ENCODE measurements around the gene CPB2. TPM values are rescaled to one million over a fixed set of nuclear protein-coding genes. Genes with fewer than 3 reads are reported as not detected.

The CPB2 gene
- total RNA-seq, 4 donors from 2014 or later = not detected

DNA sequence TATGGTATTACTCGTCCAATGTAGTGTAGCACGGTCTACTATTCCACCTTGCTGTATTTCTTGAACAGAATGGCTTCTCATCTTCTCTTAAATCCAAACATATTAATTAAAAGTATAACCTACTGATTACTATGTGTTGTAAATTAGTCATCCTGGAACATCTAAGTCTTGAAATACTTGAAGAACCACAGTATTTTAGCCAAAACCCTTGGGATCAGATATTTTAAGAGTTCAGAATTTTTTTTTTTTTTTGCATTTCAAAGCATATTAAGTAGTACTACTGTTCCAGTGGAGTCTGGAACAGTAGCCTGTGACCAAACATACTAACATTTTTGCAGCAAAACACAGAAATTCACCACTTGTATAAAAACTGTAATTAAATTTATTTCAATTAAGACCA is 82.4 kb downstream of the CPB2 start:
- in situ Hi-C loops (cut with MboI; ENCODE audit: low pct_ligation_motif_present in 1 of 4, low pct_unique_long_range_greater_than_20kb in 1 of 4, low sequenced_read_pairs in 3 of 4) (no loop called here), intact Hi-C loops (cut with DNase I; ENCODE audit: low total_unique reads) (no loop called here)
- H3K36me3 ChIP-seq = peaks cover 0 to 27% (median 6%) of the 10 kb centered on the region in 4 donors
- H3K27me3 ChIP-seq = no peaks in the 10 kb centered on the region
- H3K9me3 ChIP-seq = no peaks in the 10 kb centered on the region
- DNase-seq = no peak
- no peak for TF ChIP-seq EP300 (IDR thresholded peaks at IDR 0.05; ENCODE audit: low read depth)
- TF ChIP-seq, protein P1, sequence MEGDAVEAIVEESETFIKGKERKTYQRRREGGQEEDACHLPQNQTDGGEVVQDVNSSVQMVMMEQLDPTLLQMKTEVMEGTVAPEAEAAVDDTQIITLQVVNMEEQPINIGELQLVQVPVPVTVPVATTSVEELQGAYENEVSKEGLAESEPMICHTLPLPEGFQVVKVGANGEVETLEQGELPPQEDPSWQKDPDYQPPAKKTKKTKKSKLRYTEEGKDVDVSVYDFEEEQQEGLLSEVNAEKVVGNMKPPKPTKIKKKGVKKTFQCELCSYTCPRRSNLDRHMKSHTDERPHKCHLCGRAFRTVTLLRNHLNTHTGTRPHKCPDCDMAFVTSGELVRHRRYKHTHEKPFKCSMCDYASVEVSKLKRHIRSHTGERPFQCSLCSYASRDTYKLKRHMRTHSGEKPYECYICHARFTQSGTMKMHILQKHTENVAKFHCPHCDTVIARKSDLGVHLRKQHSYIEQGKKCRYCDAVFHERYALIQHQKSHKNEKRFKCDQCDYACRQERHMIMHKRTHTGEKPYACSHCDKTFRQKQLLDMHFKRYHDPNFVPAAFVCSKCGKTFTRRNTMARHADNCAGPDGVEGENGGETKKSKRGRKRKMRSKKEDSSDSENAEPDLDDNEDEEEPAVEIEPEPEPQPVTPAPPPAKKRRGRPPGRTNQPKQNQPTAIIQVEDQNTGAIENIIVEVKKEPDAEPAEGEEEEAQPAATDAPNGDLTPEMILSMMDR (IDR thresholded peaks at IDR 0.05) = no peak
- no peak for TF ChIP-seq POLR2AphosphoS5 (IDR thresholded peaks at IDR 0.05)
- TF ChIP-seq POLR2A (IDR thresholded peaks at IDR 0.05) = no peak
- no peaks in the 10 kb centered on the region for H3K4me1 ChIP-seq
- H3K4me3 ChIP-seq = no peak overlapping the region
- 94 to 95% methylated on average over 2 of the region's 2 CpGs for WGBS, 2 donors (ENCODE audit: low coverage in 1 of 2)
- no peak overlapping the region for H3K27ac ChIP-seq

DNA sequence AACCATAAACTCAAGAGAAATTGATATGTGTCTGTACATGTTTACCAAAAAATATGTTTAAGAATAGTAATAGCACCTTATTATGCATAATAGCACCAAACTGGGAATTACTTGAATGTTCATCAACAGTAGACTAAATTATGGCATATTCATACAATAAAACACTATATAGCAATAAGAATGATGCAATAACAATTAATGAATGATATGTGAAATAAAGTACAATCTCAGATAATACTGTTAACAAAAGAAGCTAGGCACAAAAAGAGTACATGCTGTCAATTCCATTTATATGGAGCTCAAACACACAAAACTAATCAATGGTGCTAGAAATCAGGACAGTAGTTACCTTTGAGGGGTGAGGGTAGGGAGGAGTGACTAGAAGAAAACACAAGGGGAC is 88.6 kb downstream of the CPB2 start:
- in situ Hi-C loops (cut with MboI; ENCODE audit: low pct_ligation_motif_present in 1 of 4, low pct_unique_long_range_greater_than_20kb in 1 of 4, low sequenced_read_pairs in 3 of 4) = no loop called here
- TF ChIP-seq POLR2A (IDR thresholded peaks at IDR 0.05) (no peak), POLR2AphosphoS5 (IDR thresholded peaks at IDR 0.05) (no peak), EP300 (IDR thresholded peaks at IDR 0.05; ENCODE audit: low read depth) (no peak)
- TF ChIP-seq, protein P1 (IDR thresholded peaks at IDR 0.05) = no peak
- intact Hi-C loops (cut with DNase I; ENCODE audit: low total_unique reads) = no loop called here
- no peak overlapping the region for H3K27ac ChIP-seq
- H3K4me1 ChIP-seq = no peaks in the 10 kb centered on the region
- H3K9me3 ChIP-seq = no peaks in the 10 kb centered on the region
- peaks cover 0 to 37% (median 13%) of the 10 kb centered on the region in 4 donors for H3K36me3 ChIP-seq
- no peak overlapping the region for H3K4me3 ChIP-seq
- H3K27me3 ChIP-seq = no peaks in the 10 kb centered on the region
- no peak for DNase-seq

DNA sequence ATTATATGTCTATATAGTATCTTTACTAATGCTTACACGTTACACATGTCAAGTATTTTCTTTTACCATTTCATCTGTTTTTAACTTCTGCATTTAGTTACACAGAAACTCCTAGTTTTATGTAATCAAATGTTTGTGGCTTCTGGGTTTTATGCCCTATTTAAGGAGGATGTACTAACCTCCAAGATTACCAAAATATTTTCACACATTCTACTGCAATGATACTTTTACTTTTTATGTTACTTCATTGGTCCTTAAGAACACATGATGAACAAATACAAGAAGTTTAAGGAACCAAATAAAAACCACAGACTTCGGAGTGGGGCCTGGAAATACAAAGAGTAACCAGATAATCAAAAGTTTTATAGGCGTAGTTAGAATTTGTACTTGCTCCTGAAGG is 89.5 kb downstream of the CPB2 start:
- H3K9me3 ChIP-seq = no peaks in the 10 kb centered on the region
- 82 to 89% methylated on average over 3 of the region's 3 CpGs for WGBS, 2 donors (ENCODE audit: low coverage in 1 of 2)
- in situ Hi-C loops (cut with MboI; ENCODE audit: low pct_ligation_motif_present in 1 of 4, low pct_unique_long_range_greater_than_20kb in 1 of 4, low sequenced_read_pairs in 3 of 4) = no loop called here
- no peak overlapping the region for H3K27ac ChIP-seq
- H3K36me3 ChIP-seq = peaks cover 0 to 45% (median 16%) of the 10 kb centered on the region in 4 donors
- no peak for TF ChIP-seq EP300 (IDR thresholded peaks at IDR 0.05; ENCODE audit: low read depth)
- TF ChIP-seq, protein P1 (IDR thresholded peaks at IDR 0.05) = no peak
- no peak for TF ChIP-seq POLR2A (IDR thresholded peaks at IDR 0.05)
- TF ChIP-seq POLR2AphosphoS5 (IDR thresholded peaks at IDR 0.05) = no peak
- H3K4me1 ChIP-seq = no peaks in the 10 kb centered on the region
- H3K4me3 ChIP-seq = no peak overlapping the region
- no peak for DNase-seq
- H3K27me3 ChIP-seq = no peaks in the 10 kb centered on the region
- intact Hi-C loops (cut with DNase I; ENCODE audit: low total_unique reads) = no loop called here

DNA sequence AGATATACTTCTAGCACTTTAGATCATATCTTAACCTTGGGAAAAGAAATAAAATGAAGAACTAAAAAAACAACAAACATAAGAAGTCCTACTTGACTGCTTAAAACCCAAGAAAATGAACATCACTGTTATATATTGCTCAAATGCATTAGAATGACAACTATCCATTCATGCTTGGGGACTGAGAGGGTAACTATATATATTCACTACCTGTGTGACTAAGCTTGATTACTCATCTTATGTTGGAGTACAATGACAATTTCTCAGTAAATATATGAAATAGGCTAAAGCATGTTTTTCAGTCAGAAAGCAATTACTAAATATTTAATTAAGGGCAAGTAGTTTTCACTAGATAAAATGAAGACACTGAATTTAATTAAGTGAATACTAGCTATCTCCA is 92.4 kb downstream of the CPB2 start:
- H3K27ac ChIP-seq = no peak overlapping the region
- H3K4me3 ChIP-seq = no peak overlapping the region
- DNase-seq = no peak
- intact Hi-C loops (cut with DNase I; ENCODE audit: low total_unique reads) (no loop called here), in situ Hi-C loops (cut with MboI; ENCODE audit: low pct_ligation_motif_present in 1 of 4, low pct_unique_long_range_greater_than_20kb in 1 of 4, low sequenced_read_pairs in 3 of 4) (no loop called here)
- no peaks in the 10 kb centered on the region for H3K9me3 ChIP-seq
- H3K27me3 ChIP-seq = no peaks in the 10 kb centered on the region
- peaks cover 0 to 46% (median 23%) of the 10 kb centered on the region in 4 donors for H3K36me3 ChIP-seq
- TF ChIP-seq EP300 (IDR thresholded peaks at IDR 0.05; ENCODE audit: low read depth) (no peak), POLR2AphosphoS5 (IDR thresholded peaks at IDR 0.05) (no peak), POLR2A (IDR thresholded peaks at IDR 0.05) (no peak)
- TF ChIP-seq, protein P1 (IDR thresholded peaks at IDR 0.05) = no peak
- H3K4me1 ChIP-seq = no peaks in the 10 kb centered on the region

Measured in transverse colon (tissue), 4 donors.